Putamen (tissue), 1 donor: ENCODE data around the gene FRMPD2.
A peak's percentile ranks its signal among the peaks of the same experiment; 100 is the strongest.

Experiments used
- DNase-seq: peaks from one replicate; pipeline ENCODE4 v3.0.0-alpha.2; 2016; ENCODE audit warnings: low spot score

Gene FRMPD2

GRCh38 chr10:48274636-48275035 is at the start of gene FRMPD2:
TSS of gene FRMPD2 (minus strand) at chr10:48274696. CDS start at chr10:48274567, 129 bp downstream.
- no peak for DNase-seq

GRCh38 chr10:48322017-48322416 is 47.5 kb upstream of the FRMPD2 start:
- no peak for DNase-seq

- DNase-seq = no peak
Observed at GRCh38 chr10:48317321-48317990, 43.0 kb upstream of the FRMPD2 start.

- no peak for DNase-seq
Observed at GRCh38 chr10:48316236-48316635, 41.7 kb upstream of the FRMPD2 start.

- DNase-seq = no peak
Observed at GRCh38 chr10:48314107-48314506, 39.6 kb upstream of the FRMPD2 start.

GRCh38 chr10:48309711-48310226 is 35.3 kb upstream of the FRMPD2 start:
- no peak for DNase-seq

GRCh38 chr10:48307711-48308018 is 33.2 kb upstream of the FRMPD2 start:
- DNase-seq = no peak

- DNase-seq = peak; percentile 43
Observed at GRCh38 chr10:48306870-48307710, 32.6 kb upstream of the FRMPD2 start.

- DNase-seq = peak; percentile 91
Observed at GRCh38 chr10:48306265-48306869, 31.9 kb upstream of the FRMPD2 start, which contains the start of gene MAPK8. TSS of gene MAPK8 (plus strand) at chr10:48306677. CDS start at chr10:48401661, 94,984 bp downstream.

GRCh38 chr10:48305905-48306264 is 31.4 kb upstream of the FRMPD2 start:
- DNase-seq = peak; percentile 24

GRCh38 chr10:48302515-48303476 is 28.3 kb upstream of the FRMPD2 start:
- DNase-seq = no peak

GRCh38 chr10:48300556-48300955 is 26.1 kb upstream of the FRMPD2 start:
- no peak for DNase-seq

- no peak for DNase-seq
Observed at GRCh38 chr10:48299692-48300091, 25.2 kb upstream of the FRMPD2 start.

- no peak for DNase-seq
Observed at GRCh38 chr10:48299066-48299465, 24.6 kb upstream of the FRMPD2 start.

- DNase-seq = no peak
Observed at GRCh38 chr10:48296576-48297098, 22.1 kb upstream of the FRMPD2 start.

GRCh38 chr10:48294431-48294830 is 19.9 kb upstream of the FRMPD2 start:
- DNase-seq = no peak

GRCh38 chr10:48292616-48293015 is 18.1 kb upstream of the FRMPD2 start:
- DNase-seq = no peak

GRCh38 chr10:48291190-48291589 is 16.7 kb upstream of the FRMPD2 start:
- DNase-seq = no peak

GRCh38 chr10:48290286-48290685 is 15.8 kb upstream of the FRMPD2 start:
- DNase-seq = no peak

GRCh38 chr10:48289501-48290238 is 15.2 kb upstream of the FRMPD2 start:
- DNase-seq = peak; percentile 42

- no peak for DNase-seq
Observed at GRCh38 chr10:48288661-48289060, 14.2 kb upstream of the FRMPD2 start.
